Osteoblast (primary cell): ENCODE results near the gene MTHFSD. TPM values are rescaled to one million over a fixed set of nuclear protein-coding genes. Genes with fewer than 3 reads are reported as not detected.
A peak's percentile ranks its signal among the peaks of the same experiment; 100 is the strongest.

ENCODE experiments used
- DNase-seq: peaks from one replicate; pipeline ENCODE4 v3.0.0; 2011; ENCODE audit warnings: low spot score, mixed read lengths; ENCODE audit not compliant: insufficient read length; ENCODE audit errors: missing footprints
- H2AFZ ChIP-seq: 2 replicates; pipeline ENCODE4 v1.6.0; 2011; ENCODE audit warnings: mild to moderate bottlenecking, low read length
- H3K27ac ChIP-seq: 2 replicates; pipeline ENCODE4 v1.5.1; 2011; ENCODE audit warnings: mild to moderate bottlenecking, low read depth, low read length, moderate library complexity
- H3K27me3 ChIP-seq: 2 replicates; pipeline ENCODE4 v1.6.0; 2012; ENCODE audit warnings: mild to moderate bottlenecking, control low read depth, inconsistent platforms, low read length, moderate library complexity; ENCODE audit not compliant: insufficient read depth
- H3K36me3 ChIP-seq: 2 replicates; pipeline ENCODE4 v1.5.1; 2011; ENCODE audit warnings: mild to moderate bottlenecking, low read length, control low read depth, moderate library complexity; ENCODE audit not compliant: insufficient read depth
- H3K4me1 ChIP-seq: 2 replicates; pipeline ENCODE4 v1.5.1; 2011; ENCODE audit warnings: mild to moderate bottlenecking, low read length, control low read depth, moderate library complexity; ENCODE audit not compliant: insufficient read depth
- H3K4me2 ChIP-seq: 2 replicates; pipeline ENCODE4 v1.6.0; 2011; ENCODE audit warnings: mild to moderate bottlenecking, low read length; ENCODE audit not compliant: insufficient read depth
- H3K4me3 ChIP-seq: fragments of 200-600 bp; sonication (generic); 3 replicates; pipeline ENCODE4 v1.5.1; 2012; ENCODE audit warnings: mild to moderate bottlenecking, low read length, inconsistent platforms; ENCODE audit not compliant: insufficient read depth
- H3K79me2 ChIP-seq: 2 replicates; pipeline ENCODE4 v1.6.0; 2012; ENCODE audit warnings: mild to moderate bottlenecking, low read length, control low read depth, inconsistent platforms; ENCODE audit not compliant: insufficient read depth
- H3K9me3 ChIP-seq: 2 replicates; pipeline ENCODE4 v1.5.1; 2011; ENCODE audit warnings: low read depth, low read length, control low read depth
- H4K20me1 ChIP-seq: 2 replicates; pipeline ENCODE4 v1.6.0; 2012; ENCODE audit warnings: mild to moderate bottlenecking, low read length, control low read depth; ENCODE audit not compliant: insufficient read depth
- total RNA-seq: library from RNA; depleted of rRNA; stranded (reverse); fragments of >200 nt; gene quantifications from 2 replicates; pipeline ENCODE4 v1.2.3, GENCODE V29; 2012
- TF ChIP-seq, protein P1 (sequence below): IDR thresholded peaks from 2 replicates; pipeline ENCODE4 v1.5.1; 2011; ENCODE audit warnings: mild to moderate bottlenecking, low read depth, low read length, moderate library complexity; ENCODE audit errors: extremely low read depth

Gene MTHFSD
- total RNA-seq, 1 donor: 18.5 TPM

- Histone ChIP-seq H3K36me3 (no peaks in the 10 kb centered on the region), H3K4me1 (peaks cover 9% of the 10 kb centered on the region), H3K79me2 (no peaks in the 10 kb centered on the region), H3K27me3 (peaks cover 55% of the 10 kb centered on the region), H3K4me2 (no peak overlapping the region), H3K9me3 (no peaks in the 10 kb centered on the region), H3K4me3 (no peak overlapping the region), H3K27ac (no peak overlapping the region), H4K20me1 (no peaks in the 10 kb centered on the region), H2AFZ (no peak overlapping the region)
- DNase-seq: peak; percentile 58
- TF ChIP-seq, protein P1, sequence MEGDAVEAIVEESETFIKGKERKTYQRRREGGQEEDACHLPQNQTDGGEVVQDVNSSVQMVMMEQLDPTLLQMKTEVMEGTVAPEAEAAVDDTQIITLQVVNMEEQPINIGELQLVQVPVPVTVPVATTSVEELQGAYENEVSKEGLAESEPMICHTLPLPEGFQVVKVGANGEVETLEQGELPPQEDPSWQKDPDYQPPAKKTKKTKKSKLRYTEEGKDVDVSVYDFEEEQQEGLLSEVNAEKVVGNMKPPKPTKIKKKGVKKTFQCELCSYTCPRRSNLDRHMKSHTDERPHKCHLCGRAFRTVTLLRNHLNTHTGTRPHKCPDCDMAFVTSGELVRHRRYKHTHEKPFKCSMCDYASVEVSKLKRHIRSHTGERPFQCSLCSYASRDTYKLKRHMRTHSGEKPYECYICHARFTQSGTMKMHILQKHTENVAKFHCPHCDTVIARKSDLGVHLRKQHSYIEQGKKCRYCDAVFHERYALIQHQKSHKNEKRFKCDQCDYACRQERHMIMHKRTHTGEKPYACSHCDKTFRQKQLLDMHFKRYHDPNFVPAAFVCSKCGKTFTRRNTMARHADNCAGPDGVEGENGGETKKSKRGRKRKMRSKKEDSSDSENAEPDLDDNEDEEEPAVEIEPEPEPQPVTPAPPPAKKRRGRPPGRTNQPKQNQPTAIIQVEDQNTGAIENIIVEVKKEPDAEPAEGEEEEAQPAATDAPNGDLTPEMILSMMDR: no peak
Measured at GRCh38 chr16:86523166-86523740, 31.8 kb downstream of the MTHFSD start.

GRCh38 chr16:86522634-86523033 lies 32.4 kb downstream of the MTHFSD start:
- H3K4me1 ChIP-seq: peaks cover 9% of the 10 kb centered on the region
- TF ChIP-seq, protein P1: no peak
- peaks cover 61% of the 10 kb centered on the region for H3K27me3 ChIP-seq
- no peak overlapping the region for H3K27ac ChIP-seq
- no peaks in the 10 kb centered on the region for H3K79me2 ChIP-seq
- H3K4me2 ChIP-seq: no peak overlapping the region
- no peaks in the 10 kb centered on the region for H3K9me3 ChIP-seq
- no peak for DNase-seq
- H4K20me1 ChIP-seq: no peaks in the 10 kb centered on the region
- H2AFZ ChIP-seq: no peak overlapping the region
- H3K4me3 ChIP-seq: no peak overlapping the region
- no peaks in the 10 kb centered on the region for H3K36me3 ChIP-seq

- Histone ChIP-seq H2AFZ (peak overlapping the region; percentile 71), H3K9me3 (no peaks in the 10 kb centered on the region), H3K4me1 (peaks cover 9% of the 10 kb centered on the region), H3K27ac (no peak overlapping the region), H3K4me3 (no peak overlapping the region), H3K36me3 (no peaks in the 10 kb centered on the region), H3K79me2 (no peaks in the 10 kb centered on the region), H4K20me1 (no peaks in the 10 kb centered on the region), H3K4me2 (peak overlapping the region; percentile 80), H3K27me3 (peaks cover 72% of the 10 kb centered on the region)
- peak; percentile 80 for DNase-seq
- TF ChIP-seq, protein P1: no peak
Measured at GRCh38 chr16:86521236-86522197, 33.5 kb downstream of the MTHFSD start.
